GM12878 (cell line): ENCODE results near the gene CALB2.

Source experiments
- CBFB ChIP-seq: IDR thresholded peaks from 2 replicates; pipeline ENCODE4 v1.6.1; 2016; ENCODE audit warnings: antibody characterized with exemption, low read depth
- EZH2 ChIP-seq: IDR thresholded peaks from 2 replicates; pipeline ENCODE4 v1.6.1; 2012; ENCODE audit warnings: low read depth, mild to moderate bottlenecking, control low read depth, inconsistent platforms, low read length, borderline replicate concordance; ENCODE audit not compliant: control insufficient read depth
- FOS ChIP-seq: IDR thresholded peaks from 3 replicates; pipeline ENCODE4 v1.6.1; 2011; ENCODE audit warnings: borderline replicate concordance; ENCODE audit not compliant: insufficient read length; ENCODE audit errors: extremely low read depth
- JUNB ChIP-seq: IDR thresholded peaks from 2 replicates; pipeline ENCODE4 v1.6.1; 2016; ENCODE audit warnings: antibody characterized with exemption, mild to moderate bottlenecking
- MTA2 ChIP-seq: fragments of 450-650 bp; IDR thresholded peaks from 2 replicates; pipeline ENCODE4 v1.6.1; 2016; ENCODE audit warnings: low read depth, mild to moderate bottlenecking, moderate library complexity
- POLR2A ChIP-seq: IDR thresholded peaks from 2 replicates; pipeline ENCODE4 v1.6.1; 2011; ENCODE audit warnings: low read depth, mild to moderate bottlenecking, low read length
- SREBF1 ChIP-seq: IDR thresholded peaks from 2 replicates; pipeline ENCODE4 v1.6.1; 2012; ENCODE audit warnings: mild to moderate bottlenecking, low read length
- TF ChIP-seq, protein P1 (sequence below): IDR thresholded peaks from 2 replicates; pipeline ENCODE4 v1.6.1; 2012; ENCODE audit warnings: low read depth, low read length, improper control_type of control experiment
- TF ChIP-seq, protein P2 (sequence below), 3 experiments: IDR thresholded peaks in 2 of 3; conservative IDR thresholded peaks in 1 of 3; 2 replicates each; pipeline ENCODE4 v1.5.1; 2011; ENCODE audit warnings: low read depth in 3 of 3, low read length in 3 of 3, mild to moderate bottlenecking in 3 of 3, control low read depth in 2 of 3, moderate library complexity in 2 of 3, inconsistent platforms in 1 of 3, mixed read lengths in 1 of 3; ENCODE audit not compliant: control insufficient read depth in 2 of 3, insufficient read depth in 1 of 3; ENCODE audit errors: extremely low read depth in 1 of 3

- TF ChIP-seq, protein P1, sequence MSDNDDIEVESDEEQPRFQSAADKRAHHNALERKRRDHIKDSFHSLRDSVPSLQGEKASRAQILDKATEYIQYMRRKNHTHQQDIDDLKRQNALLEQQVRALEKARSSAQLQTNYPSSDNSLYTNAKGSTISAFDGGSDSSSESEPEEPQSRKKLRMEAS, result no peak
- TF ChIP-seq, protein P2, sequence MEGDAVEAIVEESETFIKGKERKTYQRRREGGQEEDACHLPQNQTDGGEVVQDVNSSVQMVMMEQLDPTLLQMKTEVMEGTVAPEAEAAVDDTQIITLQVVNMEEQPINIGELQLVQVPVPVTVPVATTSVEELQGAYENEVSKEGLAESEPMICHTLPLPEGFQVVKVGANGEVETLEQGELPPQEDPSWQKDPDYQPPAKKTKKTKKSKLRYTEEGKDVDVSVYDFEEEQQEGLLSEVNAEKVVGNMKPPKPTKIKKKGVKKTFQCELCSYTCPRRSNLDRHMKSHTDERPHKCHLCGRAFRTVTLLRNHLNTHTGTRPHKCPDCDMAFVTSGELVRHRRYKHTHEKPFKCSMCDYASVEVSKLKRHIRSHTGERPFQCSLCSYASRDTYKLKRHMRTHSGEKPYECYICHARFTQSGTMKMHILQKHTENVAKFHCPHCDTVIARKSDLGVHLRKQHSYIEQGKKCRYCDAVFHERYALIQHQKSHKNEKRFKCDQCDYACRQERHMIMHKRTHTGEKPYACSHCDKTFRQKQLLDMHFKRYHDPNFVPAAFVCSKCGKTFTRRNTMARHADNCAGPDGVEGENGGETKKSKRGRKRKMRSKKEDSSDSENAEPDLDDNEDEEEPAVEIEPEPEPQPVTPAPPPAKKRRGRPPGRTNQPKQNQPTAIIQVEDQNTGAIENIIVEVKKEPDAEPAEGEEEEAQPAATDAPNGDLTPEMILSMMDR (IDR thresholded peaks at IDR 0.05 in 2 of 3, conservative IDR thresholded peaks at IDR 0.05 in 1 of 3; ENCODE audit: control insufficient read depth in 2 of 3, extremely low read depth in 1 of 3, insufficient read depth in 1 of 3, low read depth in 3 of 3, low read length in 3 of 3), result no peak
- TF ChIP-seq CBFB (no peak), POLR2A (no peak), JUNB (no peak), SREBF1 (no peak), EZH2 (no peak), FOS (no peak), MTA2 (no peak)
Observed at GRCh38 chr16:71413341-71413740, 54.8 kb downstream of the CALB2 start.
